Breast epithelium (tissue), 3 donors: ENCODE measurements around the gene CNEP1R1.

Source experiments
- POLR2A ChIP-seq: fragments of 450-650 bp; IDR thresholded peaks from one replicate; pipeline ENCODE4 v1.6.1; 2016; ENCODE audit warnings: antibody characterized with exemption, mild to moderate bottlenecking, moderate library complexity
- POLR2AphosphoS5 ChIP-seq, 3 donors: sonication (generic); formaldehyde crosslinking; IDR thresholded peaks; one replicate each; pipeline ENCODE4 v1.6.1; 2017; ENCODE audit warnings: antibody characterized with exemption in 3 of 3
- TF ChIP-seq, protein P1 (sequence below), 3 donors: fragments of 450-650 bp; IDR thresholded peaks; one replicate each; pipeline ENCODE4 v1.5.1; 2016 to 2017; ENCODE audit warnings: antibody characterized with exemption in 3 of 3, mild to moderate bottlenecking in 3 of 3, moderate library complexity in 3 of 3

- TF ChIP-seq, protein P1, sequence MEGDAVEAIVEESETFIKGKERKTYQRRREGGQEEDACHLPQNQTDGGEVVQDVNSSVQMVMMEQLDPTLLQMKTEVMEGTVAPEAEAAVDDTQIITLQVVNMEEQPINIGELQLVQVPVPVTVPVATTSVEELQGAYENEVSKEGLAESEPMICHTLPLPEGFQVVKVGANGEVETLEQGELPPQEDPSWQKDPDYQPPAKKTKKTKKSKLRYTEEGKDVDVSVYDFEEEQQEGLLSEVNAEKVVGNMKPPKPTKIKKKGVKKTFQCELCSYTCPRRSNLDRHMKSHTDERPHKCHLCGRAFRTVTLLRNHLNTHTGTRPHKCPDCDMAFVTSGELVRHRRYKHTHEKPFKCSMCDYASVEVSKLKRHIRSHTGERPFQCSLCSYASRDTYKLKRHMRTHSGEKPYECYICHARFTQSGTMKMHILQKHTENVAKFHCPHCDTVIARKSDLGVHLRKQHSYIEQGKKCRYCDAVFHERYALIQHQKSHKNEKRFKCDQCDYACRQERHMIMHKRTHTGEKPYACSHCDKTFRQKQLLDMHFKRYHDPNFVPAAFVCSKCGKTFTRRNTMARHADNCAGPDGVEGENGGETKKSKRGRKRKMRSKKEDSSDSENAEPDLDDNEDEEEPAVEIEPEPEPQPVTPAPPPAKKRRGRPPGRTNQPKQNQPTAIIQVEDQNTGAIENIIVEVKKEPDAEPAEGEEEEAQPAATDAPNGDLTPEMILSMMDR (IDR thresholded peaks at IDR 0.05) = no peak
- TF ChIP-seq POLR2AphosphoS5 (IDR thresholded peaks at IDR 0.05) = no peak
- no peak for TF ChIP-seq POLR2A
These were observed 34.1 kb downstream of the CNEP1R1 start for GRCh38 chr16:50059111-50059510.
